ENCODE measurements around the gene GHR. TPM values are rescaled to one million over a fixed set of nuclear protein-coding genes. Genes with fewer than 3 reads are reported as not detected.

GHR gene
- 60.6 and 70.5 TPM in 2 replicates for total RNA-seq (2014; rRNA removed; shearing (Covaris generic))
- polyA plus RNA-seq (2015; cell fraction: cytosol; rRNA removed) = 61.3 and 80.1 TPM in 2 replicates
- 40.7 and 46.7 TPM in 2 replicates for polyA plus RNA-seq (2015; cell fraction: nucleus; rRNA removed)

GRCh38 chr5:42423285-42424165 is at the start of gene GHR:
GHR (plus strand) TSS chr5:42423439; CDS start chr5:42565875, 142,436 bp downstream.
- in situ Hi-C loops (cut with HindIII; ENCODE audit: low pct_unique_long_range_greater_than_20kb, low sequenced_read_pairs) = loop anchor here (25.0 kb wide), 1 partner anchor 214 kb away; no protein-coding TSS in a partner anchor
- peak; percentile 97 for DNase-seq (ENCODE audit: low read depth, low spot score)

- no peak for DNase-seq (ENCODE audit: low read depth, low spot score)
- in situ Hi-C loops (cut with HindIII; ENCODE audit: low pct_unique_long_range_greater_than_20kb, low sequenced_read_pairs) = no loop called here
These were observed 48.5 kb upstream of the GHR start for GRCh38 chr5:42374679-42375273.

GRCh38 chr5:42377496-42377895 is 45.7 kb upstream of the GHR start:
- in situ Hi-C loops (cut with HindIII; ENCODE audit: low pct_unique_long_range_greater_than_20kb, low sequenced_read_pairs) = no loop called here
- DNase-seq (ENCODE audit: low read depth, low spot score) = peak; percentile 52

- no peak for DNase-seq (ENCODE audit: low read depth, low spot score)
- in situ Hi-C loops (cut with HindIII; ENCODE audit: low pct_unique_long_range_greater_than_20kb, low sequenced_read_pairs) = no loop called here
These were observed 41.3 kb upstream of the GHR start for GRCh38 chr5:42381973-42382372.

- no peak for DNase-seq (ENCODE audit: low read depth, low spot score)
- in situ Hi-C loops (cut with HindIII; ENCODE audit: low pct_unique_long_range_greater_than_20kb, low sequenced_read_pairs) = no loop called here
These were observed 35.7 kb upstream of the GHR start for GRCh38 chr5:42387563-42387962.

- in situ Hi-C loops (cut with HindIII; ENCODE audit: low pct_unique_long_range_greater_than_20kb, low sequenced_read_pairs) = no loop called here
- no peak for DNase-seq (ENCODE audit: low read depth, low spot score)
These were observed 33.1 kb upstream of the GHR start for GRCh38 chr5:42390115-42390514.

- in situ Hi-C loops (cut with HindIII; ENCODE audit: low pct_unique_long_range_greater_than_20kb, low sequenced_read_pairs) = no loop called here
- DNase-seq (ENCODE audit: low read depth, low spot score) = no peak
These were observed 30.3 kb upstream of the GHR start for GRCh38 chr5:42392917-42393316.

- DNase-seq (ENCODE audit: low read depth, low spot score) = no peak
- in situ Hi-C loops (cut with HindIII; ENCODE audit: low pct_unique_long_range_greater_than_20kb, low sequenced_read_pairs) = no loop called here
These were observed 27.1 kb upstream of the GHR start for GRCh38 chr5:42396111-42396510.

- DNase-seq (ENCODE audit: low read depth, low spot score) = no peak
- in situ Hi-C loops (cut with HindIII; ENCODE audit: low pct_unique_long_range_greater_than_20kb, low sequenced_read_pairs) = no loop called here
These were observed 26.0 kb upstream of the GHR start for GRCh38 chr5:42397267-42397666.

- in situ Hi-C loops (cut with HindIII; ENCODE audit: low pct_unique_long_range_greater_than_20kb, low sequenced_read_pairs) = loop anchor here (25.0 kb wide), 1 partner anchor 238 kb away; no protein-coding TSS in a partner anchor
- no peak for DNase-seq (ENCODE audit: low read depth, low spot score)
These were observed 23.5 kb upstream of the GHR start for GRCh38 chr5:42399702-42400101.

- in situ Hi-C loops (cut with HindIII; ENCODE audit: low pct_unique_long_range_greater_than_20kb, low sequenced_read_pairs) = loop anchor here (25.0 kb wide), 1 partner anchor 237 kb away; no protein-coding TSS in a partner anchor
- DNase-seq (ENCODE audit: low read depth, low spot score) = no peak
These were observed 22.8 kb upstream of the GHR start for GRCh38 chr5:42400474-42400873.

GRCh38 chr5:42403236-42403635 is 20.0 kb upstream of the GHR start:
- peak; percentile 84 for DNase-seq (ENCODE audit: low read depth, low spot score)
- in situ Hi-C loops (cut with HindIII; ENCODE audit: low pct_unique_long_range_greater_than_20kb, low sequenced_read_pairs) = loop anchor here (25.0 kb wide), 1 partner anchor 234 kb away; no protein-coding TSS in a partner anchor

GRCh38 chr5:42404366-42404765 is 18.9 kb upstream of the GHR start:
- peak; percentile 100 for DNase-seq (ENCODE audit: low read depth, low spot score)
- in situ Hi-C loops (cut with HindIII; ENCODE audit: low pct_unique_long_range_greater_than_20kb, low sequenced_read_pairs) = loop anchor here (25.0 kb wide), 1 partner anchor 233 kb away; no protein-coding TSS in a partner anchor

GRCh38 chr5:42419294-42419693 is 3.9 kb upstream of the GHR start:
- in situ Hi-C loops (cut with HindIII; ENCODE audit: low pct_unique_long_range_greater_than_20kb, low sequenced_read_pairs) = loop anchor here (25.0 kb wide), 1 partner anchor 218 kb away; no protein-coding TSS in a partner anchor
- no peak for DNase-seq (ENCODE audit: low read depth, low spot score)

- no peak for DNase-seq (ENCODE audit: low read depth, low spot score)
- in situ Hi-C loops (cut with HindIII; ENCODE audit: low pct_unique_long_range_greater_than_20kb, low sequenced_read_pairs) = loop anchor here (25.0 kb wide), 1 partner anchor 215 kb away; no protein-coding TSS in a partner anchor
These were observed 471 bp upstream of the GHR start for GRCh38 chr5:42422656-42423280.

- no peak for DNase-seq (ENCODE audit: low read depth, low spot score)
- in situ Hi-C loops (cut with HindIII; ENCODE audit: low pct_unique_long_range_greater_than_20kb, low sequenced_read_pairs) = no loop called here
These were observed 2.8 kb downstream of the GHR start for GRCh38 chr5:42426016-42426415.

GRCh38 chr5:42429694-42430093 is 6.5 kb downstream of the GHR start:
- DNase-seq (ENCODE audit: low read depth, low spot score) = no peak
- in situ Hi-C loops (cut with HindIII; ENCODE audit: low pct_unique_long_range_greater_than_20kb, low sequenced_read_pairs) = no loop called here
